Right lobe of liver (tissue), 6 donors: ENCODE data around the gene FAM222B. TPM values are rescaled to one million over a fixed set of nuclear protein-coding genes. Genes with fewer than 3 reads are reported as not detected.

Experiments
- ATAC-seq, 4 donors: fragments of 200-7000 bp; cut with Tn5 transposase; one replicate each; pipeline ENCODE4 v1.9.1; 2020; ENCODE audit warnings: mild to moderate bottlenecking in 4 of 4, moderate library complexity in 4 of 4
- DNase-seq, 3 donors: peaks; one replicate each; pipeline ENCODE4 v3.0.0-alpha.2; 2020
- H3K27ac ChIP-seq, 3 donors: fragments of 200-600 bp; one replicate each; pipeline ENCODE4 v1.8.0; 2022
- H3K27me3 ChIP-seq, 2 donors: fragments of 200-600 bp; one replicate each; pipeline ENCODE4 v1.8.0; 2022
- H3K36me3 ChIP-seq, 4 donors: fragments of 200-600 bp; sonication (generic) in 1 of 4; one replicate each; pipeline versions ENCODE4 v1.5.1 to v1.8.0; 2017 to 2022; ENCODE audit warnings: control low read depth in 1 of 4
- H3K4me1 ChIP-seq, 4 donors: fragments of 200-600 bp; sonication (generic) in 1 of 4; one replicate each; pipeline versions ENCODE4 v1.5.1 to v1.8.0; 2017 to 2022; ENCODE audit warnings: control low read depth in 1 of 4
- H3K4me3 ChIP-seq, 3 donors: fragments of 200-600 bp; one replicate each; pipeline ENCODE4 v1.8.0; 2022
- H3K9me3 ChIP-seq, 4 donors: fragments of 200-600 bp; sonication (generic) in 1 of 4; one replicate each; pipeline versions ENCODE4 v1.5.1 to v1.8.0; 2017 to 2022; ENCODE audit warnings: control low read depth in 1 of 4
- CTCF ChIP-seq, 4 donors: fragments of 200-600 bp in 3 of 4; fragments of 450-650 bp in 1 of 4; IDR thresholded peaks; one replicate each; pipeline versions ENCODE4 v1.5.1 to v1.8.0; 2016 to 2022; ENCODE audit warnings: antibody characterized with exemption in 4 of 4, mild to moderate bottlenecking in 2 of 4
- POLR2A ChIP-seq: fragments of 450-650 bp; IDR thresholded peaks from one replicate; pipeline ENCODE4 v1.6.1; 2017; ENCODE audit warnings: antibody characterized with exemption, mild to moderate bottlenecking
- WGBS: methylation state at CpG from one replicate; pipeline ENCODE4 v1.1.6; 2018; ENCODE audit warnings: low coverage, low lambda C conversion rate; ENCODE audit not compliant: insufficient coverage; ENCODE audit errors: missing lambda C conversion rate; 5-methylcytosine and 5-hydroxymethylcytosine counted together
- intact Hi-C, 2 donors: fragments of 100-400 bp; cut with DNase I; formaldehyde crosslinking; loops; one replicate each; pipeline versions ENCODE4 v1.11.2 to v1.14.1; 2022
- total RNA-seq, 6 experiments: library from RNA; depleted of rRNA in 2 of 6; stranded (reverse); fragments of >200 nt in 2 of 6; fragmentation: NEBNext Ultra II Directional in 3 of 6; extraction: Animal tissue kit (Norgen Biotek cat#: 25700) in 3 of 6; gene quantifications; one replicate each; pipeline versions ENCODE4 v1.1.0 to v1.2.4, GENCODE V29; 2016 to 2023
- donor health status: DM: no; HTN: yes; CAD: no.
- donor health status: DM: no; HTN: no; CAD: no.
- donor health status: DM: no; HTN: no; CAD: no.
- donor health status: DM: no; HTN: yes; CAD: no.
- donor health status: DM: no; HTN: yes; CAD: no.

The FAM222B gene
- total RNA-seq, 6 experiments from 2014 or later, result 5.8 to 12.0 (median 8.8) TPM

GRCh38 chr17:28857905-28858800, 15.6 kb upstream of the FAM222B start:
- H3K4me1 ChIP-seq, result peaks cover 0 to 12% (median 3%) of the 10 kb centered on the region in 4 donors
- H3K36me3 ChIP-seq, result peaks cover 0 to 37% (median 10%) of the 10 kb centered on the region in 4 donors
- TF ChIP-seq CTCF (IDR thresholded peaks at IDR 0.05) (no peak), POLR2A (no peak)
- no peak overlapping the region for H3K27ac ChIP-seq
- H3K9me3 ChIP-seq, result no peaks in the 10 kb centered on the region
- H3K4me3 ChIP-seq, result no peak overlapping the region
- intact Hi-C loops, result loop anchor here in 1 of 2 donors (10.0 kb wide), 2 partner anchors 57 to 93 kb away; no protein-coding TSS in a partner anchor
- 90% methylated on average over 2 of the region's 3 CpGs for WGBS
- no peaks in the 10 kb centered on the region for H3K27me3 ChIP-seq
- ATAC-seq, result no peak
- DNase-seq, result no peak

GRCh38 chr17:28856028-28856574, 13.5 kb upstream of the FAM222B start:
- 73% methylated on average over 4 of the region's 5 CpGs for WGBS
- DNase-seq, result peak in 1 of 3 donors; percentile 7

GRCh38 chr17:28855336-28855679, 12.7 kb upstream of the FAM222B start:
- peak overlapping the region; percentile 46 to 54 (median 50) for H3K27ac ChIP-seq
- H3K27me3 ChIP-seq, result no peaks in the 10 kb centered on the region
- DNase-seq, result no peak
- peak overlapping the region; percentile 78 to 96 (median 96) for H3K4me3 ChIP-seq
- WGBS, result 10% methylated on average over 5 of the region's 5 CpGs
- no peak for TF ChIP-seq POLR2A
- no peak for TF ChIP-seq CTCF (IDR thresholded peaks at IDR 0.05)
- peaks cover 0 to 12% (median 3%) of the 10 kb centered on the region in 4 donors for H3K4me1 ChIP-seq
- ATAC-seq, result no peak
- intact Hi-C loops, result loop anchor here in 1 of 2 donors (10.0 kb wide), 2 partner anchors 59 to 91 kb away; no protein-coding TSS in a partner anchor
- H3K9me3 ChIP-seq, result no peaks in the 10 kb centered on the region
- H3K36me3 ChIP-seq, result peaks cover 0 to 31% (median 10%) of the 10 kb centered on the region in 4 donors

More at GRCh38 chr17:28856028-28856574, 13.5 kb upstream of the FAM222B start:
- intact Hi-C loops, result loop anchor here in 1 of 2 donors (10.0 kb wide), 2 partner anchors 59 to 91 kb away; no protein-coding TSS in a partner anchor
- Histone ChIP-seq H3K36me3 (peaks cover 0 to 37% (median 10%) of the 10 kb centered on the region in 4 donors), H3K9me3 (no peaks in the 10 kb centered on the region), H3K4me3 (no peak overlapping the region), H3K4me1 (peaks cover 0 to 12% (median 3%) of the 10 kb centered on the region in 4 donors), H3K27ac (no peak overlapping the region), H3K27me3 (no peaks in the 10 kb centered on the region)
- no peak for ATAC-seq
- TF ChIP-seq POLR2A, result no peak
- no peak for TF ChIP-seq CTCF (IDR thresholded peaks at IDR 0.05)

- peak; percentile 86 to 91 (median 90) for DNase-seq
- intact Hi-C loops, result loop anchor here in 1 of 2 donors (10.0 kb wide), 2 partner anchors 60 to 90 kb away; no protein-coding TSS in a partner anchor
- Histone ChIP-seq H3K4me3 (peak within 1 kb of the TSS; percentile 78 to 96 (median 96)), H3K36me3 (peaks cover 0 to 25% (median 10%) of the 10 kb centered on the region in 4 donors), H3K4me1 (peaks cover 0 to 12% (median 3%) of the 10 kb centered on the region in 4 donors), H3K27ac (peak within 1 kb of the TSS; percentile 46 to 54 (median 50)), H3K27me3 (no peaks in the 10 kb centered on the region), H3K9me3 (no peaks in the 10 kb centered on the region)
- TF ChIP-seq POLR2A (peak; percentile 57), CTCF (IDR thresholded peaks at IDR 0.05) (no peak)
- WGBS, result 2% methylated on average over 26 of the region's 42 CpGs
- peak; percentile 99 to 100 (median 100) for ATAC-seq
Observed at GRCh38 chr17:28854457-28855335, 12.1 kb upstream of the FAM222B start, which contains the start of gene ERAL1. TSS of gene ERAL1 (plus strand) at chr17:28855016. CDS start at chr17:28855035, 19 bp downstream.
